OCI-LY1 (cell line): ENCODE measurements around the gene BTBD16.

Source experiments
- EZH2 ChIP-seq: fragments of 200-600 bp; sonication (generic), shearing (Covaris generic); IDR thresholded peaks from 2 replicates; pipeline ENCODE4 v1.8.0; 2017; ENCODE audit warnings: borderline replicate concordance, mixed run types, mild to moderate bottlenecking, antibody characterized with exemption, low read length, moderate library complexity, mixed read lengths
- TF ChIP-seq, protein P1 (sequence below): fragments of 200-600 bp; sonication (generic), shearing (Covaris generic); IDR thresholded peaks from 2 replicates; pipeline ENCODE4 v1.5.1; 2017; ENCODE audit warnings: mild to moderate bottlenecking, antibody characterized with exemption, low read length, moderate library complexity, mixed read lengths

GRCh38 chr10:122295451-122295809 lies 24.3 kb downstream of the BTBD16 start:
- TF ChIP-seq, protein P1, sequence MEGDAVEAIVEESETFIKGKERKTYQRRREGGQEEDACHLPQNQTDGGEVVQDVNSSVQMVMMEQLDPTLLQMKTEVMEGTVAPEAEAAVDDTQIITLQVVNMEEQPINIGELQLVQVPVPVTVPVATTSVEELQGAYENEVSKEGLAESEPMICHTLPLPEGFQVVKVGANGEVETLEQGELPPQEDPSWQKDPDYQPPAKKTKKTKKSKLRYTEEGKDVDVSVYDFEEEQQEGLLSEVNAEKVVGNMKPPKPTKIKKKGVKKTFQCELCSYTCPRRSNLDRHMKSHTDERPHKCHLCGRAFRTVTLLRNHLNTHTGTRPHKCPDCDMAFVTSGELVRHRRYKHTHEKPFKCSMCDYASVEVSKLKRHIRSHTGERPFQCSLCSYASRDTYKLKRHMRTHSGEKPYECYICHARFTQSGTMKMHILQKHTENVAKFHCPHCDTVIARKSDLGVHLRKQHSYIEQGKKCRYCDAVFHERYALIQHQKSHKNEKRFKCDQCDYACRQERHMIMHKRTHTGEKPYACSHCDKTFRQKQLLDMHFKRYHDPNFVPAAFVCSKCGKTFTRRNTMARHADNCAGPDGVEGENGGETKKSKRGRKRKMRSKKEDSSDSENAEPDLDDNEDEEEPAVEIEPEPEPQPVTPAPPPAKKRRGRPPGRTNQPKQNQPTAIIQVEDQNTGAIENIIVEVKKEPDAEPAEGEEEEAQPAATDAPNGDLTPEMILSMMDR: no peak
- no peak for TF ChIP-seq EZH2
